Skeletal muscle tissue (tissue), 4 donors: ENCODE data around the gene TEC. TPM values are rescaled to one million over a fixed set of nuclear protein-coding genes. Genes with fewer than 3 reads are reported as not detected.
"Not testable (repeated sequence)": the region's sequence is repeated elsewhere in the genome, so short reads cannot be mapped to it uniquely, and the experiment has no call there.

ENCODE experiments used
- H3K27ac ChIP-seq: one replicate; pipeline ENCODE4 v1.7.0; 2013; ENCODE audit warnings: mild to moderate bottlenecking, low read depth, low read length, inconsistent platforms
- H3K27me3 ChIP-seq, 3 donors: one replicate each; pipeline ENCODE4 v1.7.0; 2013; ENCODE audit warnings: low read length in 3 of 3; ENCODE audit not compliant: control insufficient read depth in 3 of 3, insufficient read depth in 3 of 3
- H3K36me3 ChIP-seq, 3 donors: one replicate each; pipeline ENCODE4 v1.7.0; 2013; ENCODE audit warnings: low read length in 3 of 3; ENCODE audit not compliant: control insufficient read depth in 3 of 3, insufficient read depth in 3 of 3
- H3K4me1 ChIP-seq, 3 donors: one replicate each; pipeline ENCODE4 v1.7.0; 2013; ENCODE audit warnings: low read length in 3 of 3, mild to moderate bottlenecking in 3 of 3; ENCODE audit not compliant: control insufficient read depth in 3 of 3, insufficient read depth in 3 of 3
- H3K4me3 ChIP-seq, 3 donors: one replicate each; pipeline ENCODE4 v1.7.0; 2013; ENCODE audit warnings: low read length in 3 of 3
- H3K9ac ChIP-seq, 3 donors: one replicate each; pipeline ENCODE4 v1.7.0; 2013; ENCODE audit warnings: low read length in 3 of 3, mild to moderate bottlenecking in 3 of 3, moderate library complexity in 2 of 3, low read depth in 1 of 3
- H3K9me3 ChIP-seq, 3 donors: one replicate each; pipeline ENCODE4 v1.7.0; 2013; ENCODE audit warnings: low read length in 3 of 3; ENCODE audit not compliant: control insufficient read depth in 3 of 3
- total RNA-seq: library from RNA; depleted of rRNA; stranded (reverse); fragments of >200 nt; gene quantifications from one replicate; pipeline ENCODE4 v1.2.3, GENCODE V29; 2014
- donor health status: Osteomylitis.

TEC gene
- total RNA-seq, 1 donor from 2014 or later = 0.52 TPM

GRCh38 chr4:48227662-48228061, 42.0 kb downstream of the TEC start:
- Histone ChIP-seq H3K4me3 (no peak overlapping the region), H3K4me1 (no peaks in the 10 kb centered on the region), H3K9me3 (no peaks in the 10 kb centered on the region), H3K27me3 (no peaks in the 10 kb centered on the region), H3K9ac (no peak overlapping the region), H3K27ac (no peak overlapping the region), H3K36me3 (no peaks in the 10 kb centered on the region)

GRCh38 chr4:48226199-48226598, 43.4 kb downstream of the TEC start:
- Histone ChIP-seq H3K27me3 (no peaks in the 10 kb centered on the region), H3K4me1 (no peaks in the 10 kb centered on the region), H3K9me3 (no peaks in the 10 kb centered on the region), H3K27ac (no peak overlapping the region), H3K36me3 (no peaks in the 10 kb centered on the region), H3K4me3 (no peak overlapping the region), H3K9ac (no peak overlapping the region)

GRCh38 chr4:48225368-48226141, 44.1 kb downstream of the TEC start:
- no peak overlapping the region for H3K4me3 ChIP-seq
- no peak overlapping the region for H3K27ac ChIP-seq
- H3K27me3 ChIP-seq = no peaks in the 10 kb centered on the region
- H3K9me3 ChIP-seq = no peaks in the 10 kb centered on the region
- no peaks in the 10 kb centered on the region for H3K36me3 ChIP-seq
- H3K9ac ChIP-seq = no peak overlapping the region
- no peaks in the 10 kb centered on the region for H3K4me1 ChIP-seq

GRCh38 chr4:48224606-48225005, 45.0 kb downstream of the TEC start:
- no peaks in the 10 kb centered on the region for H3K9me3 ChIP-seq
- no peaks in the 10 kb centered on the region for H3K36me3 ChIP-seq
- no peak overlapping the region for H3K4me3 ChIP-seq
- H3K27me3 ChIP-seq = no peaks in the 10 kb centered on the region
- no peak overlapping the region for H3K27ac ChIP-seq
- no peaks in the 10 kb centered on the region for H3K4me1 ChIP-seq
- H3K9ac ChIP-seq = no peak overlapping the region

GRCh38 chr4:48223633-48224295, 45.9 kb downstream of the TEC start:
- Histone ChIP-seq H3K9ac (no peak overlapping the region), H3K27ac (no peak overlapping the region), H3K4me1 (no peaks in the 10 kb centered on the region), H3K9me3 (no peaks in the 10 kb centered on the region), H3K4me3 (no peak overlapping the region), H3K36me3 (no peaks in the 10 kb centered on the region), H3K27me3 (no peaks in the 10 kb centered on the region)

- Histone ChIP-seq H3K36me3 (no peaks in the 10 kb centered on the region), H3K9me3 (no peaks in the 10 kb centered on the region), H3K4me1 (no peaks in the 10 kb centered on the region), H3K27ac (no peak overlapping the region), H3K4me3 (no peak overlapping the region), H3K27me3 (no peaks in the 10 kb centered on the region), H3K9ac (no peak overlapping the region)
These were observed 47.1 kb downstream of the TEC start for GRCh38 chr4:48222491-48222890.

GRCh38 chr4:48219430-48219829, 50.2 kb downstream of the TEC start:
- H3K27me3 ChIP-seq, H3K4me3 ChIP-seq, H3K9me3 ChIP-seq, H3K27ac ChIP-seq, H3K4me1 ChIP-seq, H3K36me3 ChIP-seq, H3K9ac ChIP-seq: not testable (repeated sequence)

GRCh38 chr4:48216563-48216962, 53.1 kb downstream of the TEC start:
- H3K9me3 ChIP-seq = no peaks in the 10 kb centered on the region
- H3K27ac ChIP-seq = no peak overlapping the region

GRCh38 chr4:48215977-48216376, 53.7 kb downstream of the TEC start:
- H3K36me3 ChIP-seq = no peaks in the 10 kb centered on the region
- H3K27ac ChIP-seq = no peak overlapping the region
- no peaks in the 10 kb centered on the region for H3K9me3 ChIP-seq
- no peaks in the 10 kb centered on the region for H3K27me3 ChIP-seq
- H3K9ac ChIP-seq = no peak overlapping the region
- H3K4me3 ChIP-seq = no peak overlapping the region
- H3K4me1 ChIP-seq = no peaks in the 10 kb centered on the region

More at GRCh38 chr4:48216563-48216962, 53.1 kb downstream of the TEC start:
- no peaks in the 10 kb centered on the region for H3K4me1 ChIP-seq
- H3K27me3 ChIP-seq = no peaks in the 10 kb centered on the region
- H3K9ac ChIP-seq = no peak overlapping the region
- H3K36me3 ChIP-seq = no peaks in the 10 kb centered on the region
- no peak overlapping the region for H3K4me3 ChIP-seq

- Histone ChIP-seq H3K4me1 (no peaks in the 10 kb centered on the region), H3K27ac (no peak overlapping the region), H3K4me3 (no peak overlapping the region), H3K27me3 (no peaks in the 10 kb centered on the region), H3K9me3 (no peaks in the 10 kb centered on the region), H3K9ac (no peak overlapping the region), H3K36me3 (no peaks in the 10 kb centered on the region)
These were observed 57.5 kb downstream of the TEC start for GRCh38 chr4:48212165-48212564.
